Stomach (tissue), 4 donors: Measurements from ENCODE around the gene ATP8A2.

Source experiments
- EP300 ChIP-seq: sonication (generic); formaldehyde crosslinking; IDR thresholded peaks from one replicate; pipeline ENCODE4 v1.6.1; 2017; ENCODE audit warnings: antibody characterized with exemption
- POLR2A ChIP-seq, 4 donors: fragments of 450-650 bp; IDR thresholded peaks; one replicate each; pipeline ENCODE4 v1.6.1; 2016; ENCODE audit warnings: antibody characterized with exemption in 4 of 4, control low read depth in 2 of 4, mild to moderate bottlenecking in 1 of 4, moderate library complexity in 1 of 4
- POLR2AphosphoS5 ChIP-seq, 3 donors: sonication (generic); formaldehyde crosslinking; IDR thresholded peaks; one replicate each; pipeline ENCODE4 v1.6.1; 2016; ENCODE audit warnings: antibody characterized with exemption in 3 of 3
- TF ChIP-seq, protein P1 (sequence below), 7 experiments: fragments of 450-650 bp in 4 of 7; fragments of 200-600 bp in 3 of 7; sonication (generic) in 3 of 7; IDR thresholded peaks; one replicate each; pipeline ENCODE4 v1.5.1; 2016 to 2019; ENCODE audit warnings: antibody characterized with exemption in 7 of 7, control low read depth in 2 of 7, mild to moderate bottlenecking in 1 of 7

DNA sequence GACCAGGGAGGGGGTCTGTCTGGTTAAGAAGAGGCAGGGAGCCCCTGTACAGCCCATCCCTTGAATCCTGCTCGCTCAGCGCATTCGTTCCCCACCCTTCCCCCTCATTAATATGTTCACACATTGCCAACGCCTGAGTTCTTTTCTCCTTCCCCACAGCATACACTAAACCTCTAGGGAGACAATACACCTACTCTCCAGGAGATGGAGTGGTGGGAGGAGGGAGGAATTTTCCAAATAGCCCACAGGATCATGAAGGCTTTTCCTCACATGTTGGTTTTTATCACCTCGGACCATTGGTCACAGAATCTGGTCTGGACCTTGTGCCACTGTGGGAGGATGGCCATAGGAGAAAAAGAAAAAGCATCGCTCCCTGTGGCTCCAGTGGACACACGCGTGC lies 385.1 kb downstream of the ATP8A2 start:
- TF ChIP-seq POLR2A (IDR thresholded peaks at IDR 0.05) (no peak), EP300 (no peak), POLR2AphosphoS5 (IDR thresholded peaks at IDR 0.05) (no peak)
- TF ChIP-seq, protein P1, sequence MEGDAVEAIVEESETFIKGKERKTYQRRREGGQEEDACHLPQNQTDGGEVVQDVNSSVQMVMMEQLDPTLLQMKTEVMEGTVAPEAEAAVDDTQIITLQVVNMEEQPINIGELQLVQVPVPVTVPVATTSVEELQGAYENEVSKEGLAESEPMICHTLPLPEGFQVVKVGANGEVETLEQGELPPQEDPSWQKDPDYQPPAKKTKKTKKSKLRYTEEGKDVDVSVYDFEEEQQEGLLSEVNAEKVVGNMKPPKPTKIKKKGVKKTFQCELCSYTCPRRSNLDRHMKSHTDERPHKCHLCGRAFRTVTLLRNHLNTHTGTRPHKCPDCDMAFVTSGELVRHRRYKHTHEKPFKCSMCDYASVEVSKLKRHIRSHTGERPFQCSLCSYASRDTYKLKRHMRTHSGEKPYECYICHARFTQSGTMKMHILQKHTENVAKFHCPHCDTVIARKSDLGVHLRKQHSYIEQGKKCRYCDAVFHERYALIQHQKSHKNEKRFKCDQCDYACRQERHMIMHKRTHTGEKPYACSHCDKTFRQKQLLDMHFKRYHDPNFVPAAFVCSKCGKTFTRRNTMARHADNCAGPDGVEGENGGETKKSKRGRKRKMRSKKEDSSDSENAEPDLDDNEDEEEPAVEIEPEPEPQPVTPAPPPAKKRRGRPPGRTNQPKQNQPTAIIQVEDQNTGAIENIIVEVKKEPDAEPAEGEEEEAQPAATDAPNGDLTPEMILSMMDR (IDR thresholded peaks at IDR 0.05), result no peak
